Activated naive CD4-positive, alpha-beta T cell treated with anti-CD3 and anti-CD28 coated beads, Interleukin-2, amount 50 U/mL, for 24 hours (primary cell): ENCODE measurements around the gene GJA5.

Experiments used
- H3K27ac Mint-ChIP-seq: one replicate; pipeline ENCODE4 v1.8.0; 2021; ENCODE audit warnings: mild to moderate bottlenecking, mixed read lengths
- H3K27me3 Mint-ChIP-seq: one replicate; pipeline ENCODE4 v1.8.0; 2021; ENCODE audit warnings: mixed read lengths
- H3K36me3 Mint-ChIP-seq: one replicate; pipeline ENCODE4 v1.8.0; 2021; ENCODE audit warnings: mixed read lengths
- H3K4me1 Mint-ChIP-seq: one replicate; pipeline ENCODE4 v1.8.0; 2021; ENCODE audit warnings: mixed read lengths
- H3K4me3 Mint-ChIP-seq: one replicate; pipeline ENCODE4 v1.8.0; 2021; ENCODE audit warnings: mild to moderate bottlenecking, mixed read lengths
- H3K9me3 Mint-ChIP-seq: one replicate; pipeline ENCODE4 v1.8.0; 2021; ENCODE audit warnings: mixed read lengths

The GJA5 gene

GRCh38 chr1:147760481-147761260, at the start of gene GJA5:
Gene GJA5 (minus strand): TSS chr1:147760602. CDS start chr1:147759238, 1,364 bp downstream.
- no peak within 1 kb of the TSS for H3K4me3 Mint-ChIP-seq
- H3K27ac Mint-ChIP-seq, result no peak within 1 kb of the TSS
- H3K27me3 Mint-ChIP-seq, result no peaks in the 10 kb centered on the region
- H3K4me1 Mint-ChIP-seq, result peaks cover 42% of the 10 kb centered on the region
- H3K36me3 Mint-ChIP-seq, result no peaks in the 10 kb centered on the region
- no peaks in the 10 kb centered on the region for H3K9me3 Mint-ChIP-seq

- no peaks in the 10 kb centered on the region for H3K27me3 Mint-ChIP-seq
- no peaks in the 10 kb centered on the region for H3K9me3 Mint-ChIP-seq
- H3K27ac Mint-ChIP-seq, result no peak overlapping the region
- no peaks in the 10 kb centered on the region for H3K4me1 Mint-ChIP-seq
- H3K36me3 Mint-ChIP-seq, result no peaks in the 10 kb centered on the region
- H3K4me3 Mint-ChIP-seq, result no peak overlapping the region
Measured at GRCh38 chr1:147809236-147809635, 48.8 kb upstream of the GJA5 start.

- H3K9me3 Mint-ChIP-seq, result no peaks in the 10 kb centered on the region
- H3K36me3 Mint-ChIP-seq, result no peaks in the 10 kb centered on the region
- no peaks in the 10 kb centered on the region for H3K4me1 Mint-ChIP-seq
- no peak overlapping the region for H3K4me3 Mint-ChIP-seq
- no peaks in the 10 kb centered on the region for H3K27me3 Mint-ChIP-seq
- no peak overlapping the region for H3K27ac Mint-ChIP-seq
Measured at GRCh38 chr1:147808025-147808424, 47.6 kb upstream of the GJA5 start.

GRCh38 chr1:147807405-147807804, 47.0 kb upstream of the GJA5 start:
- Mint-ChIP-seq H3K27me3 (no peaks in the 10 kb centered on the region), H3K4me3 (no peak overlapping the region), H3K9me3 (no peaks in the 10 kb centered on the region), H3K27ac (no peak overlapping the region), H3K4me1 (no peaks in the 10 kb centered on the region), H3K36me3 (no peaks in the 10 kb centered on the region)

GRCh38 chr1:147804942-147805723, 44.7 kb upstream of the GJA5 start:
- no peak overlapping the region for H3K4me3 Mint-ChIP-seq
- no peaks in the 10 kb centered on the region for H3K4me1 Mint-ChIP-seq
- no peaks in the 10 kb centered on the region for H3K27me3 Mint-ChIP-seq
- H3K36me3 Mint-ChIP-seq, result no peaks in the 10 kb centered on the region
- H3K9me3 Mint-ChIP-seq, result no peaks in the 10 kb centered on the region
- H3K27ac Mint-ChIP-seq, result no peak overlapping the region

- H3K27me3 Mint-ChIP-seq, result no peaks in the 10 kb centered on the region
Measured at GRCh38 chr1:147800804-147801203, 40.4 kb upstream of the GJA5 start.

GRCh38 chr1:147798731-147799130, 38.3 kb upstream of the GJA5 start:
- no peak overlapping the region for H3K27ac Mint-ChIP-seq
- H3K9me3 Mint-ChIP-seq, result no peaks in the 10 kb centered on the region
- no peaks in the 10 kb centered on the region for H3K27me3 Mint-ChIP-seq
- H3K36me3 Mint-ChIP-seq, result no peaks in the 10 kb centered on the region
- no peak overlapping the region for H3K4me3 Mint-ChIP-seq
- no peaks in the 10 kb centered on the region for H3K4me1 Mint-ChIP-seq

More at GRCh38 chr1:147800804-147801203, 40.4 kb upstream of the GJA5 start:
- Mint-ChIP-seq H3K4me3 (no peak overlapping the region), H3K27ac (no peak overlapping the region), H3K36me3 (no peaks in the 10 kb centered on the region), H3K9me3 (no peaks in the 10 kb centered on the region), H3K4me1 (no peaks in the 10 kb centered on the region)

GRCh38 chr1:147794570-147794969, 34.2 kb upstream of the GJA5 start:
- Mint-ChIP-seq H3K9me3 (no peaks in the 10 kb centered on the region), H3K4me3 (no peak overlapping the region), H3K36me3 (no peaks in the 10 kb centered on the region), H3K4me1 (no peaks in the 10 kb centered on the region), H3K27me3 (no peaks in the 10 kb centered on the region), H3K27ac (no peak overlapping the region)

GRCh38 chr1:147791876-147792275, 31.5 kb upstream of the GJA5 start:
- H3K4me1 Mint-ChIP-seq, result no peaks in the 10 kb centered on the region
- H3K9me3 Mint-ChIP-seq, result no peaks in the 10 kb centered on the region
- H3K4me3 Mint-ChIP-seq, result no peak overlapping the region
- H3K27me3 Mint-ChIP-seq, result no peaks in the 10 kb centered on the region
- H3K27ac Mint-ChIP-seq, result no peak overlapping the region
- H3K36me3 Mint-ChIP-seq, result no peaks in the 10 kb centered on the region

GRCh38 chr1:147787765-147788164, 27.4 kb upstream of the GJA5 start:
- Mint-ChIP-seq H3K36me3 (no peaks in the 10 kb centered on the region), H3K9me3 (no peaks in the 10 kb centered on the region), H3K27me3 (peaks cover 2% of the 10 kb centered on the region), H3K4me1 (no peaks in the 10 kb centered on the region), H3K27ac (no peak overlapping the region), H3K4me3 (no peak overlapping the region)

GRCh38 chr1:147786536-147786935, 26.1 kb upstream of the GJA5 start:
- Mint-ChIP-seq H3K27ac (no peak overlapping the region), H3K27me3 (peaks cover 4% of the 10 kb centered on the region), H3K4me1 (no peaks in the 10 kb centered on the region), H3K9me3 (no peaks in the 10 kb centered on the region), H3K36me3 (no peaks in the 10 kb centered on the region), H3K4me3 (no peak overlapping the region)

GRCh38 chr1:147785794-147786506, 25.5 kb upstream of the GJA5 start:
- Mint-ChIP-seq H3K27ac (no peak overlapping the region), H3K27me3 (peaks cover 4% of the 10 kb centered on the region), H3K36me3 (no peaks in the 10 kb centered on the region), H3K4me3 (no peak overlapping the region), H3K9me3 (no peaks in the 10 kb centered on the region), H3K4me1 (no peaks in the 10 kb centered on the region)

- Mint-ChIP-seq H3K36me3 (no peaks in the 10 kb centered on the region), H3K4me3 (no peak overlapping the region), H3K9me3 (no peaks in the 10 kb centered on the region), H3K4me1 (no peaks in the 10 kb centered on the region), H3K27ac (no peak overlapping the region), H3K27me3 (peaks cover 4% of the 10 kb centered on the region)
Measured at GRCh38 chr1:147784941-147785340, 24.5 kb upstream of the GJA5 start.

- Mint-ChIP-seq H3K9me3 (no peaks in the 10 kb centered on the region), H3K27me3 (peaks cover 6% of the 10 kb centered on the region), H3K4me1 (no peaks in the 10 kb centered on the region), H3K4me3 (no peak overlapping the region), H3K36me3 (no peaks in the 10 kb centered on the region), H3K27ac (no peak overlapping the region)
Measured at GRCh38 chr1:147781056-147781471, 20.7 kb upstream of the GJA5 start.

GRCh38 chr1:147777694-147778093, 17.3 kb upstream of the GJA5 start:
- peaks cover 8% of the 10 kb centered on the region for H3K27me3 Mint-ChIP-seq
- H3K4me3 Mint-ChIP-seq, result no peak overlapping the region
- peaks cover 5% of the 10 kb centered on the region for H3K4me1 Mint-ChIP-seq
- H3K9me3 Mint-ChIP-seq, result no peaks in the 10 kb centered on the region
- H3K36me3 Mint-ChIP-seq, result no peaks in the 10 kb centered on the region
- no peak overlapping the region for H3K27ac Mint-ChIP-seq
